Upper lobe of left lung (tissue), 6 donors: ENCODE results near the gene DNAJC3. TPM values are rescaled to one million over a fixed set of nuclear protein-coding genes. Genes with fewer than 3 reads are reported as not detected.
A peak's percentile ranks its signal among the peaks of the same experiment; 100 is the strongest.

ENCODE experiments used
- ATAC-seq, 2 donors: fragments of 200-7000 bp; cut with Tn5 transposase; one replicate each; pipeline ENCODE4 v1.9.1; 2022; ENCODE audit warnings: mild to moderate bottlenecking in 2 of 2, moderate library complexity in 2 of 2; ENCODE audit not compliant: low FRiP score in 2 of 2
- DNase-seq, 2 donors: peaks; one replicate each; pipeline ENCODE4 v3.0.0-alpha.2; 2019 to 2020
- H3K27ac ChIP-seq, 4 donors: fragments of 200-600 bp; sonication (generic); one replicate each; pipeline ENCODE4 v1.5.1; 2016 to 2019
- H3K27me3 ChIP-seq, 4 donors: fragments of 200-600 bp; sonication (generic); one replicate each; pipeline ENCODE4 v1.5.1; 2017 to 2019
- H3K36me3 ChIP-seq, 4 donors: fragments of 200-600 bp; sonication (generic); one replicate each; pipeline ENCODE4 v1.5.1; 2016 to 2019
- H3K4me1 ChIP-seq, 4 donors: fragments of 200-600 bp; sonication (generic); one replicate each; pipeline ENCODE4 v1.5.1; 2018 to 2019
- H3K4me3 ChIP-seq, 4 donors: fragments of 200-600 bp; sonication (generic); one replicate each; pipeline ENCODE4 v1.5.1; 2017 to 2019; ENCODE audit warnings: mild to moderate bottlenecking in 2 of 4, moderate library complexity in 1 of 4
- H3K9me3 ChIP-seq, 4 donors: fragments of 200-600 bp; sonication (generic); one replicate each; pipeline ENCODE4 v1.5.1; 2018 to 2019
- EP300 ChIP-seq, 4 donors: sonication (generic); formaldehyde crosslinking; IDR thresholded peaks; one replicate each; pipeline ENCODE4 v1.5.1; 2017; ENCODE audit warnings: antibody characterized with exemption in 4 of 4, control low read depth in 2 of 4
- POLR2A ChIP-seq, 4 donors: fragments of 450-650 bp; IDR thresholded peaks; one replicate each; pipeline ENCODE4 v1.5.1; 2016 to 2017; ENCODE audit warnings: antibody characterized with exemption in 4 of 4, mild to moderate bottlenecking in 2 of 4
- POLR2AphosphoS5 ChIP-seq, 2 donors: sonication (generic); formaldehyde crosslinking; IDR thresholded peaks; one replicate each; pipeline ENCODE4 v1.5.1; 2017; ENCODE audit warnings: antibody characterized with exemption in 2 of 2
- WGBS, 2 donors: methylation state at CpG; one replicate each; pipeline ENCODE4 v1.1.5; 2017 to 2018; 5-methylcytosine and 5-hydroxymethylcytosine counted together
- total RNA-seq, 6 donors: library from RNA; depleted of rRNA in 4 of 6; stranded (reverse); fragments of >200 nt in 4 of 6; gene quantifications; one replicate each; pipeline versions ENCODE4 v1.1.0 to v1.2.1, GENCODE V29; 2016 to 2021
- TF ChIP-seq, protein P1 (sequence below), 6 experiments: fragments of 450-650 bp in 4 of 6; fragments of 200-600 bp in 2 of 6; sonication (generic) in 2 of 6; IDR thresholded peaks; one replicate each; pipeline ENCODE4 v1.5.1; 2016 to 2019; ENCODE audit warnings: antibody characterized with exemption in 6 of 6
- donor health status: DM: no; HTN: no; CAD: no; lungs with moderate emphysema.
- donor health status: DM: no; HTN: yes; CAD: no; lungs with severe emphysema.

DNAJC3 gene
- total RNA-seq, 6 donors from 2014 or later, result 27.2 to 86.2 (median 53.3) TPM

- no peak for TF ChIP-seq EP300 (IDR thresholded peaks at IDR 0.05)
- TF ChIP-seq, protein P1, sequence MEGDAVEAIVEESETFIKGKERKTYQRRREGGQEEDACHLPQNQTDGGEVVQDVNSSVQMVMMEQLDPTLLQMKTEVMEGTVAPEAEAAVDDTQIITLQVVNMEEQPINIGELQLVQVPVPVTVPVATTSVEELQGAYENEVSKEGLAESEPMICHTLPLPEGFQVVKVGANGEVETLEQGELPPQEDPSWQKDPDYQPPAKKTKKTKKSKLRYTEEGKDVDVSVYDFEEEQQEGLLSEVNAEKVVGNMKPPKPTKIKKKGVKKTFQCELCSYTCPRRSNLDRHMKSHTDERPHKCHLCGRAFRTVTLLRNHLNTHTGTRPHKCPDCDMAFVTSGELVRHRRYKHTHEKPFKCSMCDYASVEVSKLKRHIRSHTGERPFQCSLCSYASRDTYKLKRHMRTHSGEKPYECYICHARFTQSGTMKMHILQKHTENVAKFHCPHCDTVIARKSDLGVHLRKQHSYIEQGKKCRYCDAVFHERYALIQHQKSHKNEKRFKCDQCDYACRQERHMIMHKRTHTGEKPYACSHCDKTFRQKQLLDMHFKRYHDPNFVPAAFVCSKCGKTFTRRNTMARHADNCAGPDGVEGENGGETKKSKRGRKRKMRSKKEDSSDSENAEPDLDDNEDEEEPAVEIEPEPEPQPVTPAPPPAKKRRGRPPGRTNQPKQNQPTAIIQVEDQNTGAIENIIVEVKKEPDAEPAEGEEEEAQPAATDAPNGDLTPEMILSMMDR (IDR thresholded peaks at IDR 0.05), result no peak
- Histone ChIP-seq H3K36me3 (no peaks in the 10 kb centered on the region), H3K4me1 (no peaks in the 10 kb centered on the region), H3K4me3 (no peak overlapping the region), H3K27ac (no peak overlapping the region), H3K9me3 (no peaks in the 10 kb centered on the region), H3K27me3 (no peaks in the 10 kb centered on the region)
- DNase-seq (no peak), ATAC-seq (no peak)
- 79 to 84% methylated on average over 3 of the region's 3 CpGs for WGBS, 2 donors
These were observed 46.3 kb upstream of the DNAJC3 start for GRCh38 chr13:95630593-95630992.

GRCh38 chr13:95636853-95637252 is 40.1 kb upstream of the DNAJC3 start:
- Histone ChIP-seq H3K4me1 (peaks cover 3 to 8% (median 5%) of the 10 kb centered on the region in 4 donors), H3K27ac (no peak overlapping the region), H3K9me3 (no peaks in the 10 kb centered on the region), H3K27me3 (peaks cover 0 to 8% (median 3%) of the 10 kb centered on the region in 4 donors), H3K4me3 (no peak overlapping the region), H3K36me3 (no peaks in the 10 kb centered on the region)
- no peak for ATAC-seq
- no peak for TF ChIP-seq EP300 (IDR thresholded peaks at IDR 0.05)
- TF ChIP-seq POLR2A (IDR thresholded peaks at IDR 0.05), result no peak
- TF ChIP-seq POLR2AphosphoS5 (IDR thresholded peaks at IDR 0.05), result no peak
- TF ChIP-seq, protein P1 (IDR thresholded peaks at IDR 0.05), result no peak
- DNase-seq, result no peak

GRCh38 chr13:95641291-95642027 is 35.5 kb upstream of the DNAJC3 start:
- H3K4me3 ChIP-seq, result peak overlapping the region in 3 of 4 donors; percentile 41 to 52 (median 45)

GRCh38 chr13:95642028-95642621 is 34.8 kb upstream of the DNAJC3 start:
- Histone ChIP-seq H3K36me3 (no peaks in the 10 kb centered on the region), H3K27ac (peak overlapping the region in 1 of 4 donors; percentile 35), H3K9me3 (no peaks in the 10 kb centered on the region), H3K4me1 (peaks cover 21 to 34% (median 25%) of the 10 kb centered on the region in 4 donors), H3K27me3 (peaks cover 0 to 27% (median 11%) of the 10 kb centered on the region in 4 donors), H3K4me3 (peak overlapping the region in 3 of 4 donors; percentile 41 to 52 (median 45))
- WGBS, 2 donors, result 22 to 46% methylated on average over 4 to 18 of the region's 35 CpGs
- DNase-seq (peak; percentile 34 to 91), ATAC-seq (peak; percentile 76 to 79)
- TF ChIP-seq EP300 (IDR thresholded peaks at IDR 0.05), result no peak
- TF ChIP-seq, protein P1 (IDR thresholded peaks at IDR 0.05), result no peak
- no peak for TF ChIP-seq POLR2A (IDR thresholded peaks at IDR 0.05)
- no peak for TF ChIP-seq POLR2AphosphoS5 (IDR thresholded peaks at IDR 0.05)

More at GRCh38 chr13:95641291-95642027, 35.5 kb upstream of the DNAJC3 start:
- Histone ChIP-seq H3K9me3 (no peaks in the 10 kb centered on the region), H3K36me3 (no peaks in the 10 kb centered on the region), H3K27ac (peak overlapping the region in 1 of 4 donors; percentile 35), H3K27me3 (peaks cover 0 to 27% (median 11%) of the 10 kb centered on the region in 4 donors), H3K4me1 (peaks cover 21 to 34% (median 25%) of the 10 kb centered on the region in 4 donors)
- DNase-seq, result peak in 1 of 2 donors; percentile 80
- WGBS, 2 donors, result 39 to 81% methylated on average over 13 to 46 of the region's 58 CpGs
- TF ChIP-seq POLR2A (IDR thresholded peaks at IDR 0.05) (no peak), EP300 (IDR thresholded peaks at IDR 0.05) (no peak)
- peak in 1 of 2 donors; percentile 17 for ATAC-seq

- H3K4me1 ChIP-seq, result peaks cover 21 to 34% (median 25%) of the 10 kb centered on the region in 4 donors
- peaks cover 0 to 27% (median 11%) of the 10 kb centered on the region in 4 donors for H3K27me3 ChIP-seq
- DNase-seq (no peak), ATAC-seq (no peak)
- no peak overlapping the region for H3K27ac ChIP-seq
- peak overlapping the region in 1 of 4 donors; percentile 62 for H3K4me3 ChIP-seq
- WGBS, 2 donors, result 57 to 63% methylated on average over 3 of the region's 3 CpGs
- TF ChIP-seq POLR2AphosphoS5 (IDR thresholded peaks at IDR 0.05), result no peak
- no peak for TF ChIP-seq POLR2A (IDR thresholded peaks at IDR 0.05)
- no peak for TF ChIP-seq EP300 (IDR thresholded peaks at IDR 0.05)
- TF ChIP-seq, protein P1 (IDR thresholded peaks at IDR 0.05), result no peak
- no peaks in the 10 kb centered on the region for H3K9me3 ChIP-seq
- H3K36me3 ChIP-seq, result no peaks in the 10 kb centered on the region
These were observed 33.9 kb upstream of the DNAJC3 start for GRCh38 chr13:95642999-95643398.
